K562 (cell line): ENCODE measurements around the gene PBX1.

ENCODE experiments used
- ATF4 ChIP-seq: fragments of 450-650 bp; formaldehyde crosslinking; IDR thresholded peaks from 2 replicates; pipeline ENCODE4 v1.4.0; 2022; ENCODE audit warnings: mild to moderate bottlenecking, moderate library complexity
- CBFA2T2 ChIP-seq: fragments of 450-650 bp; conservative IDR thresholded peaks from 2 replicates; pipeline ENCODE4 v1.6.1; 2017; ENCODE audit warnings: mild to moderate bottlenecking
- GTF2F1 ChIP-seq: IDR thresholded peaks from 2 replicates; pipeline ENCODE4 v1.6.1; 2011; ENCODE audit warnings: low read depth, low read length, improper control_type of control experiment
- NCOA6 ChIP-seq: fragments of 450-650 bp; IDR thresholded peaks from 2 replicates; pipeline ENCODE4 v1.6.1; 2017; ENCODE audit warnings: mild to moderate bottlenecking
- TF ChIP-seq, protein P1 (sequence below): fragments of 450-650 bp; IDR thresholded peaks from 2 replicates; pipeline ENCODE4 v1.6.1; 2016; ENCODE audit warnings: mild to moderate bottlenecking, moderate library complexity
- TF ChIP-seq, protein P2 (sequence below), 3 experiments: IDR thresholded peaks in 2 of 3; conservative IDR thresholded peaks in 1 of 3; 2 replicates each; pipeline ENCODE4 v1.5.1; 2011 to 2012; ENCODE audit warnings: low read length in 3 of 3, mild to moderate bottlenecking in 3 of 3, control low read depth in 2 of 3, improper control_type of control experiment in 1 of 3, inconsistent platforms in 1 of 3, low read depth in 1 of 3, mixed read lengths in 1 of 3, moderate library complexity in 1 of 3; ENCODE audit not compliant: insufficient read depth in 2 of 3
- TF ChIP-seq, protein P3 (sequence below), 2 experiments: fragments of 200-800 bp in 1 of 2; sonication (Bioruptor generic) in 1 of 2; sonication (generic) in 1 of 2; formaldehyde crosslinking in 1 of 2; IDR thresholded peaks in 1 of 2; conservative IDR thresholded peaks in 1 of 2; 2 replicates each; pipeline versions ENCODE4 v1.5.0 to v1.6.1; 2016 to 2020; ENCODE audit warnings: missing compliant biosample characterization in 1 of 2, missing genetic modification characterization in 1 of 2, missing genetic modification reagents in 1 of 2
- TF ChIP-seq, protein P4 (sequence below), 2 experiments: fragments of 450-650 bp; IDR thresholded peaks; 2 replicates each; pipeline ENCODE4 v1.6.1; 2016

DNA sequence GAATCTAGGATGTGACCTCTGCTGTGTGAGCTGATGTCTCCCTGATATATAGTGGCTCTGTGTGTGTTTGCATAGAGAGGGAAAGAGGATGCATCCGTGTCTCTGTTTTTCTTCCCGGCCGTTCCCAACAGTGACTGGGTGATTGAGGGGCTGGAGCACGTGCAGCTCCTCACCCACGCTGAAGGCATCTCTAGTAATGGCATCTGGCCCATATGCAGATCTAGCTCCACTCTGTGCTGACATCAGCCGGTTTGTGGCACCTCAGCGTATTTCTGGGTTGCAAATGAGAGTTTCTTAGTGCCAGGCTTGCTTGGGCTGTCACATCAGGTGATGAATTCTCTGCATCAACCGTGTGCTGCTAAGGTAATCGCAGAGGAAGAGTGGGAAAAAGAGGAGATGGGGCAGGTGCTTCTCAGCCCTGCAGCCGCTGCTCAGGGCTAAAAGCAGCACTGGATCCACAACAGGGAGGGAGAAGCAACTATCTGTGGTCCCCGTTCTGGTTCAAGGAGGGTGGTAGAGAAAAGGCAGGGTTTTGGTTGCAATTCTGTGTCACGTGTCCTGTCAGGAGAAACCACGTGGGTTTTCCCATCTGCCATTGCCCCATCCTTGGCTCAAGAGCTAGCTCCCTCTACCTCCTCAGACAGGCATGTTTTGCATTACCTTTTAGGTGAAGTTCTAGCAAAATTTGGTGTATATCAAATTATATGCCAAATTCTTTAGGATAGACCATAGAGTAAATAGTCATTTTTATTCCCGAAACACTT, 282.9 kb downstream of the PBX1 start:
- TF ChIP-seq ATF4 (no peak), NCOA6 (no peak), CBFA2T2 (peak; percentile 20; the same call in 1 of the 2 replicates), GTF2F1 (no peak)
- TF ChIP-seq, protein P1, sequence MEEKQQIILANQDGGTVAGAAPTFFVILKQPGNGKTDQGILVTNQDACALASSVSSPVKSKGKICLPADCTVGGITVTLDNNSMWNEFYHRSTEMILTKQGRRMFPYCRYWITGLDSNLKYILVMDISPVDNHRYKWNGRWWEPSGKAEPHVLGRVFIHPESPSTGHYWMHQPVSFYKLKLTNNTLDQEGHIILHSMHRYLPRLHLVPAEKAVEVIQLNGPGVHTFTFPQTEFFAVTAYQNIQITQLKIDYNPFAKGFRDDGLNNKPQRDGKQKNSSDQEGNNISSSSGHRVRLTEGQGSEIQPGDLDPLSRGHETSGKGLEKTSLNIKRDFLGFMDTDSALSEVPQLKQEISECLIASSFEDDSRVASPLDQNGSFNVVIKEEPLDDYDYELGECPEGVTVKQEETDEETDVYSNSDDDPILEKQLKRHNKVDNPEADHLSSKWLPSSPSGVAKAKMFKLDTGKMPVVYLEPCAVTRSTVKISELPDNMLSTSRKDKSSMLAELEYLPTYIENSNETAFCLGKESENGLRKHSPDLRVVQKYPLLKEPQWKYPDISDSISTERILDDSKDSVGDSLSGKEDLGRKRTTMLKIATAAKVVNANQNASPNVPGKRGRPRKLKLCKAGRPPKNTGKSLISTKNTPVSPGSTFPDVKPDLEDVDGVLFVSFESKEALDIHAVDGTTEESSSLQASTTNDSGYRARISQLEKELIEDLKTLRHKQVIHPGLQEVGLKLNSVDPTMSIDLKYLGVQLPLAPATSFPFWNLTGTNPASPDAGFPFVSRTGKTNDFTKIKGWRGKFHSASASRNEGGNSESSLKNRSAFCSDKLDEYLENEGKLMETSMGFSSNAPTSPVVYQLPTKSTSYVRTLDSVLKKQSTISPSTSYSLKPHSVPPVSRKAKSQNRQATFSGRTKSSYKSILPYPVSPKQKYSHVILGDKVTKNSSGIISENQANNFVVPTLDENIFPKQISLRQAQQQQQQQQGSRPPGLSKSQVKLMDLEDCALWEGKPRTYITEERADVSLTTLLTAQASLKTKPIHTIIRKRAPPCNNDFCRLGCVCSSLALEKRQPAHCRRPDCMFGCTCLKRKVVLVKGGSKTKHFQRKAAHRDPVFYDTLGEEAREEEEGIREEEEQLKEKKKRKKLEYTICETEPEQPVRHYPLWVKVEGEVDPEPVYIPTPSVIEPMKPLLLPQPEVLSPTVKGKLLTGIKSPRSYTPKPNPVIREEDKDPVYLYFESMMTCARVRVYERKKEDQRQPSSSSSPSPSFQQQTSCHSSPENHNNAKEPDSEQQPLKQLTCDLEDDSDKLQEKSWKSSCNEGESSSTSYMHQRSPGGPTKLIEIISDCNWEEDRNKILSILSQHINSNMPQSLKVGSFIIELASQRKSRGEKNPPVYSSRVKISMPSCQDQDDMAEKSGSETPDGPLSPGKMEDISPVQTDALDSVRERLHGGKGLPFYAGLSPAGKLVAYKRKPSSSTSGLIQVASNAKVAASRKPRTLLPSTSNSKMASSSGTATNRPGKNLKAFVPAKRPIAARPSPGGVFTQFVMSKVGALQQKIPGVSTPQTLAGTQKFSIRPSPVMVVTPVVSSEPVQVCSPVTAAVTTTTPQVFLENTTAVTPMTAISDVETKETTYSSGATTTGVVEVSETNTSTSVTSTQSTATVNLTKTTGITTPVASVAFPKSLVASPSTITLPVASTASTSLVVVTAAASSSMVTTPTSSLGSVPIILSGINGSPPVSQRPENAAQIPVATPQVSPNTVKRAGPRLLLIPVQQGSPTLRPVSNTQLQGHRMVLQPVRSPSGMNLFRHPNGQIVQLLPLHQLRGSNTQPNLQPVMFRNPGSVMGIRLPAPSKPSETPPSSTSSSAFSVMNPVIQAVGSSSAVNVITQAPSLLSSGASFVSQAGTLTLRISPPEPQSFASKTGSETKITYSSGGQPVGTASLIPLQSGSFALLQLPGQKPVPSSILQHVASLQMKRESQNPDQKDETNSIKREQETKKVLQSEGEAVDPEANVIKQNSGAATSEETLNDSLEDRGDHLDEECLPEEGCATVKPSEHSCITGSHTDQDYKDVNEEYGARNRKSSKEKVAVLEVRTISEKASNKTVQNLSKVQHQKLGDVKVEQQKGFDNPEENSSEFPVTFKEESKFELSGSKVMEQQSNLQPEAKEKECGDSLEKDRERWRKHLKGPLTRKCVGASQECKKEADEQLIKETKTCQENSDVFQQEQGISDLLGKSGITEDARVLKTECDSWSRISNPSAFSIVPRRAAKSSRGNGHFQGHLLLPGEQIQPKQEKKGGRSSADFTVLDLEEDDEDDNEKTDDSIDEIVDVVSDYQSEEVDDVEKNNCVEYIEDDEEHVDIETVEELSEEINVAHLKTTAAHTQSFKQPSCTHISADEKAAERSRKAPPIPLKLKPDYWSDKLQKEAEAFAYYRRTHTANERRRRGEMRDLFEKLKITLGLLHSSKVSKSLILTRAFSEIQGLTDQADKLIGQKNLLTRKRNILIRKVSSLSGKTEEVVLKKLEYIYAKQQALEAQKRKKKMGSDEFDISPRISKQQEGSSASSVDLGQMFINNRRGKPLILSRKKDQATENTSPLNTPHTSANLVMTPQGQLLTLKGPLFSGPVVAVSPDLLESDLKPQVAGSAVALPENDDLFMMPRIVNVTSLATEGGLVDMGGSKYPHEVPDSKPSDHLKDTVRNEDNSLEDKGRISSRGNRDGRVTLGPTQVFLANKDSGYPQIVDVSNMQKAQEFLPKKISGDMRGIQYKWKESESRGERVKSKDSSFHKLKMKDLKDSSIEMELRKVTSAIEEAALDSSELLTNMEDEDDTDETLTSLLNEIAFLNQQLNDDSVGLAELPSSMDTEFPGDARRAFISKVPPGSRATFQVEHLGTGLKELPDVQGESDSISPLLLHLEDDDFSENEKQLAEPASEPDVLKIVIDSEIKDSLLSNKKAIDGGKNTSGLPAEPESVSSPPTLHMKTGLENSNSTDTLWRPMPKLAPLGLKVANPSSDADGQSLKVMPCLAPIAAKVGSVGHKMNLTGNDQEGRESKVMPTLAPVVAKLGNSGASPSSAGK = no peak
- TF ChIP-seq, protein P2, sequence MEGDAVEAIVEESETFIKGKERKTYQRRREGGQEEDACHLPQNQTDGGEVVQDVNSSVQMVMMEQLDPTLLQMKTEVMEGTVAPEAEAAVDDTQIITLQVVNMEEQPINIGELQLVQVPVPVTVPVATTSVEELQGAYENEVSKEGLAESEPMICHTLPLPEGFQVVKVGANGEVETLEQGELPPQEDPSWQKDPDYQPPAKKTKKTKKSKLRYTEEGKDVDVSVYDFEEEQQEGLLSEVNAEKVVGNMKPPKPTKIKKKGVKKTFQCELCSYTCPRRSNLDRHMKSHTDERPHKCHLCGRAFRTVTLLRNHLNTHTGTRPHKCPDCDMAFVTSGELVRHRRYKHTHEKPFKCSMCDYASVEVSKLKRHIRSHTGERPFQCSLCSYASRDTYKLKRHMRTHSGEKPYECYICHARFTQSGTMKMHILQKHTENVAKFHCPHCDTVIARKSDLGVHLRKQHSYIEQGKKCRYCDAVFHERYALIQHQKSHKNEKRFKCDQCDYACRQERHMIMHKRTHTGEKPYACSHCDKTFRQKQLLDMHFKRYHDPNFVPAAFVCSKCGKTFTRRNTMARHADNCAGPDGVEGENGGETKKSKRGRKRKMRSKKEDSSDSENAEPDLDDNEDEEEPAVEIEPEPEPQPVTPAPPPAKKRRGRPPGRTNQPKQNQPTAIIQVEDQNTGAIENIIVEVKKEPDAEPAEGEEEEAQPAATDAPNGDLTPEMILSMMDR (IDR thresholded peaks at IDR 0.05 in 2 of 3, conservative IDR thresholded peaks at IDR 0.05 in 1 of 3; ENCODE audit: insufficient read depth in 2 of 3, low read depth in 1 of 3, low read length in 3 of 3) = no peak
- TF ChIP-seq, protein P3, sequence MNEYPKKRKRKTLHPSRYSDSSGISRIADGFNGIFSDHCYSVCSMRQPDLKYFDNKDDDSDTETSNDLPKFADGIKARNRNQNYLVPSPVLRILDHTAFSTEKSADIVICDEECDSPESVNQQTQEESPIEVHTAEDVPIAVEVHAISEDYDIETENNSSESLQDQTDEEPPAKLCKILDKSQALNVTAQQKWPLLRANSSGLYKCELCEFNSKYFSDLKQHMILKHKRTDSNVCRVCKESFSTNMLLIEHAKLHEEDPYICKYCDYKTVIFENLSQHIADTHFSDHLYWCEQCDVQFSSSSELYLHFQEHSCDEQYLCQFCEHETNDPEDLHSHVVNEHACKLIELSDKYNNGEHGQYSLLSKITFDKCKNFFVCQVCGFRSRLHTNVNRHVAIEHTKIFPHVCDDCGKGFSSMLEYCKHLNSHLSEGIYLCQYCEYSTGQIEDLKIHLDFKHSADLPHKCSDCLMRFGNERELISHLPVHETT (CRISPR knock-in tag; conservative IDR thresholded peaks at IDR 0.05 in 1 of 2, IDR thresholded peaks at IDR 0.05 in 1 of 2) = no peak
- TF ChIP-seq, protein P4, sequence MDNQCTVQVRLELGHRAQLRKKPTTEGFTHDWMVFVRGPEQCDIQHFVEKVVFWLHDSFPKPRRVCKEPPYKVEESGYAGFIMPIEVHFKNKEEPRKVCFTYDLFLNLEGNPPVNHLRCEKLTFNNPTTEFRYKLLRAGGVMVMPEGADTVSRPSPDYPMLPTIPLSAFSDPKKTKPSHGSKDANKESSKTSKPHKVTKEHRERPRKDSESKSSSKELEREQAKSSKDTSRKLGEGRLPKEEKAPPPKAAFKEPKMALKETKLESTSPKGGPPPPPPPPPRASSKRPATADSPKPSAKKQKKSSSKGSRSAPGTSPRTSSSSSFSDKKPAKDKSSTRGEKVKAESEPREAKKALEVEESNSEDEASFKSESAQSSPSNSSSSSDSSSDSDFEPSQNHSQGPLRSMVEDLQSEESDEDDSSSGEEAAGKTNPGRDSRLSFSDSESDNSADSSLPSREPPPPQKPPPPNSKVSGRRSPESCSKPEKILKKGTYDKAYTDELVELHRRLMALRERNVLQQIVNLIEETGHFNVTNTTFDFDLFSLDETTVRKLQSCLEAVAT (IDR thresholded peaks at IDR 0.05) = no peak
